ENCODE data around the gene NCOA5. TPM values are rescaled to one million over a fixed set of nuclear protein-coding genes. Genes with fewer than 3 reads are reported as not detected.

The NCOA5 gene
- total RNA-seq, 1 donor from 2014 or later, result 42.9 TPM

- Mint-ChIP-seq H3K4me3 (ENCODE audit: unreplicated experiment) (peak overlapping the region; percentile 53), H3K27me3 (ENCODE audit: unreplicated experiment) (peaks cover 6% of the 10 kb centered on the region), H3K9me3 (ENCODE audit: unreplicated experiment) (peaks cover 10% of the 10 kb centered on the region), H3K27ac (ENCODE audit: unreplicated experiment) (peak overlapping the region; percentile 57), H3K36me3 (ENCODE audit: unreplicated experiment) (peaks cover 7% of the 10 kb centered on the region), H3K4me1 (ENCODE audit: low read depth, unreplicated experiment) (peaks cover 6% of the 10 kb centered on the region)
- no peak for TF ChIP-seq CTCF (IDR thresholded peaks at IDR 0.05; ENCODE audit: partially characterized antibody, unreplicated experiment)
- DNase-seq, result no peak
Observed at GRCh38 chr20:46111028-46111835, 21.5 kb upstream of the NCOA5 start.

GRCh38 chr20:46108976-46109375 is 19.2 kb upstream of the NCOA5 start:
- Mint-ChIP-seq H3K36me3 (ENCODE audit: unreplicated experiment) (no peaks in the 10 kb centered on the region), H3K4me3 (ENCODE audit: unreplicated experiment) (no peak overlapping the region), H3K27me3 (ENCODE audit: unreplicated experiment) (peaks cover 4% of the 10 kb centered on the region), H3K9me3 (ENCODE audit: unreplicated experiment) (peaks cover 3% of the 10 kb centered on the region), H3K27ac (ENCODE audit: unreplicated experiment) (no peak overlapping the region), H3K4me1 (ENCODE audit: low read depth, unreplicated experiment) (peaks cover 6% of the 10 kb centered on the region)
- DNase-seq, result no peak
- TF ChIP-seq CTCF (IDR thresholded peaks at IDR 0.05; ENCODE audit: partially characterized antibody, unreplicated experiment), result no peak

- TF ChIP-seq CTCF (IDR thresholded peaks at IDR 0.05; ENCODE audit: partially characterized antibody, unreplicated experiment), result no peak
- peaks cover 4% of the 10 kb centered on the region for H3K27me3 Mint-ChIP-seq (ENCODE audit: unreplicated experiment)
- H3K27ac Mint-ChIP-seq (ENCODE audit: unreplicated experiment), result no peak overlapping the region
- peaks cover 2% of the 10 kb centered on the region for H3K9me3 Mint-ChIP-seq (ENCODE audit: unreplicated experiment)
- H3K4me3 Mint-ChIP-seq (ENCODE audit: unreplicated experiment), result no peak overlapping the region
- H3K4me1 Mint-ChIP-seq (ENCODE audit: low read depth, unreplicated experiment), result peaks cover 6% of the 10 kb centered on the region
- H3K36me3 Mint-ChIP-seq (ENCODE audit: unreplicated experiment), result no peaks in the 10 kb centered on the region
- DNase-seq, result no peak
Observed at GRCh38 chr20:46108435-46108841, 18.7 kb upstream of the NCOA5 start.

- DNase-seq, result no peak
- Mint-ChIP-seq H3K4me3 (ENCODE audit: unreplicated experiment) (no peak overlapping the region), H3K4me1 (ENCODE audit: low read depth, unreplicated experiment) (peaks cover 6% of the 10 kb centered on the region), H3K27me3 (ENCODE audit: unreplicated experiment) (peaks cover 4% of the 10 kb centered on the region), H3K9me3 (ENCODE audit: unreplicated experiment) (peaks cover 1% of the 10 kb centered on the region), H3K36me3 (ENCODE audit: unreplicated experiment) (peaks cover 6% of the 10 kb centered on the region), H3K27ac (ENCODE audit: unreplicated experiment) (no peak overlapping the region)
- TF ChIP-seq CTCF (IDR thresholded peaks at IDR 0.05; ENCODE audit: partially characterized antibody, unreplicated experiment), result no peak
Observed at GRCh38 chr20:46107061-46107460, 17.3 kb upstream of the NCOA5 start.

GRCh38 chr20:46104262-46104661 is 14.5 kb upstream of the NCOA5 start:
- Mint-ChIP-seq H3K27me3 (ENCODE audit: unreplicated experiment) (peaks cover 2% of the 10 kb centered on the region), H3K4me1 (ENCODE audit: low read depth, unreplicated experiment) (no peaks in the 10 kb centered on the region), H3K4me3 (ENCODE audit: unreplicated experiment) (no peak overlapping the region), H3K27ac (ENCODE audit: unreplicated experiment) (no peak overlapping the region), H3K9me3 (ENCODE audit: unreplicated experiment) (peaks cover 3% of the 10 kb centered on the region), H3K36me3 (ENCODE audit: unreplicated experiment) (peaks cover 11% of the 10 kb centered on the region)
- no peak for TF ChIP-seq CTCF (IDR thresholded peaks at IDR 0.05; ENCODE audit: partially characterized antibody, unreplicated experiment)
- DNase-seq, result no peak
